ENCODE results near the gene TRANK1.
"Not testable (repeated sequence)": the region's sequence is repeated elsewhere in the genome, so short reads cannot be mapped to it uniquely, and the experiment has no call there.

TRANK1 gene

DNA sequence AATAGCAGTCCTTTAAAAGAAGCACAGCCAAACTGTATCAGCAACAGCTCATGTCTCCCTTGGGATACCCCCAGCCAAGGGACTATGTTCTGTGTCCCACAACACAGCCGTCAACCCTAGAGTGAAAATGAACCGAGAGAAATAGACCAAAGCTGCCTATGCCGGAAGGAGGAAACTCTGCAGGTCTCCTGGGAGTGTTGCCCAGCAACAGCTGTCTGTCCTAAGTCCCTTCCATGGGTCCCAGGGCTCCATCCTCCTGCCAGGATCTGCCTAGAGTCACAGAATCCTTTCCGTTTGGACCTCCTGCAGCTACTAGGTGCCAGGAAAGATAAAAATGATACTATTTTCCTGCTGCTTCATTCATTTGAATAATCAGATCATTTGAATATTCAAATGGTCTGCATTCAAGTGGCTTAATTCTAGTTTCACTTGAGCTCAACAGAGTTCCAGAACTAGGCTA, 53.1 kb downstream of the TRANK1 start:
- no peak for FAIRE-seq

DNA sequence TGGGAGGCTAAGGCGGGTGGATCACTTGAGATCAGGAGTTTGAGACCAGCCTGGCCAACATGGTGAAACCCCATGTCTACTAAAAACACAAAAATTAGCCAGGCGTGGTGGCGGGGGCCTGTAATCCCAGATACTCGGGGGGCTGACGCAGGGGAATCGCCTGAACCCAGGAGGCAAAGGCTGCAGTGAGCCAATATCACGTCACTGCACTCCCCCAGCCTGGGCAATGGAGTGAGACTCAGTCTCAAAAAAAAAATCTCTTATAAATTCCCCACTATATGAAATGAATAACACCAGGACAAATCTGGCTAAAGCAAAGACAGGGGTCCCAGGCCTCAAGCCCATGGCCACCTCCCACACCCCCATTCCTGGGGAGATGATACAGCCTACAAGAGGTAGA, 53.8 kb downstream of the TRANK1 start:
- FAIRE-seq: not testable (repeated sequence)

DNA sequence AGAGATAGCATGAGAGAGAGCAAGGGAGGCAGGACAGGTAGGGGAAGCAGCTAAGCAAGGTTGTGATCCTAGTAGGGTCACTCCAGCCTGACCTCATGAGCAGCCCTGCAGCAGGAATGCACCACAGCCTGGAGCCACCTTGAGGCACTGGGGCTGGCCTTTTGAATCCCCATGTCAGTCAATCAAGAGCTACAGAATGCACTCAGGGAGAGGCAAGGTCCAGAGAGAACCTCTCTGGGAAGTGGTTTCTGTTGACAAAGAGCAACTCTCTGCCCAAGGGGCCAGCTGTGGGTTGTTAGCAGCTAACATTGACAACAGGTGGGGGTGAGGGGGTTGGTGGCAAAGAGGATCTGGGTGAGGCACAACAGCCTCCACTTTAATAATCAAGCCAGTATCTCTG, 54.6 kb downstream of the TRANK1 start:
- no peak for FAIRE-seq

DNA sequence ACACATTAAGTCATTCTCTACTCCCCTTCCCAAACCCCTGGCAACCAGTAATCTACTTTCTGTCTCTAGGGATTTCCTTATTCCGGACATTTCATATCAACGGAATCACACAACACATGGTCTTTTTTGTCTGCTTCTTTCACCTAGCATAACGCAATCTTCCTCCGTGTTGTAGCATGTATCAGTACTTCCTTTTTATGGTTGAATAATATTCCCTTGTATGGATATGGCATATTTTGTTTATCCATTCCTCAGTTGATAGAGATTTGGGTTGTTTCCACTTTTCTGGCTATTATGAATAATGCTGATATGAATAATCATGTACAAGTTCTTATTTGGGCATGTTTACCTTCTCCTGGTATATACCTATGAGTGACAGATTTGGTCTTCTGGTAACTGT, 63.1 kb downstream of the TRANK1 start:
- no peak for FAIRE-seq

DNA sequence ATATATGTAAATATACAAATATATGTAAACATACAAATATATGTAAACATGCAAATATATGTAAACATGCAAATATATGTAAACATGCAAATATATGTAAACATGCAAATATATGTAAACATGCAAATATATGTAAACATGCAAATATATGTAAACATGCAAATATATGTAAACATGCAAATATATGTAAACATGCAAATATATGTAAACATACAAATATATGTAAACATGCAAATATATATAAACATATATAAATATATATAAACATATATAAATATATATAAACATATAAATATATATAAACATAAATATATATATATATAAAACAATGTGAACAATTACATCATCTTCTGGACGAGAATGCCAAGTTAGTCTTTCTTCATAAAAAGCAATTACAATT, 65.0 kb downstream of the TRANK1 start:
- FAIRE-seq: not testable (repeated sequence)

DNA sequence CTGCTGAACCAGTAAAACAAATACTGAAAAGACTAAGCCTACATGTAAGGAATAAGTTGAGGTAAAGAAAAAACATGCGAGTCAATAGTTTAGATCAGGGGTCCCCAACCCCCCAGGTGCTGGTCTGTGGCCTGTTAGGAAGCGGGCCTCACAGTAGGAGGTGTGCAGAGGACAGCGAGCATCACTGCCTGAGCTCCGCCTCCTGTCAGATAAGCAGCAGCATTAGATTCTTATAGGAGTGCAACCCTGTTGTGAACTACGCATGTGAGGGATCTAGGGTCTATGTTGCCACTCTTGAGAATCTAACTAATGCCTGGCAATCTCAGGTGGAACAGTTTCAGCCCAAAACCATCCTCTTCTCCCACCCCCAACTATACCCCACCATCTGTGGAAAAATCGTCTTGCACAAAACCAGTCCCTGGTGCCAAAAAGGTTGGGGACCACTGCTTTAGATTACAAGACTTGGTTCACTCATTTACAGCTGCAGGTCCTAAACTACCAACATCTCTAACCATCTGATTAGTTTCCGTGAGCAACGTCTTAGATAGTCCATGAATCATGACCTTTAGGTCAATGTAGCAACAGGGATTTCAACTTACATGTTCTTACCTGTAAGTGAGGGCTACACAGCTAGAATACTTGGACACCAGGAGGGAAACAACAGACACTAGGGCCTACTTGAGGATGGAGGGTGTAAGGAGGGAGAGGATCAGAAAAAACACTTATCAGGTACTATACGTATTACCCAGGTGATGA, 66.7 kb downstream of the TRANK1 start:
- FAIRE-seq: no peak

DNA sequence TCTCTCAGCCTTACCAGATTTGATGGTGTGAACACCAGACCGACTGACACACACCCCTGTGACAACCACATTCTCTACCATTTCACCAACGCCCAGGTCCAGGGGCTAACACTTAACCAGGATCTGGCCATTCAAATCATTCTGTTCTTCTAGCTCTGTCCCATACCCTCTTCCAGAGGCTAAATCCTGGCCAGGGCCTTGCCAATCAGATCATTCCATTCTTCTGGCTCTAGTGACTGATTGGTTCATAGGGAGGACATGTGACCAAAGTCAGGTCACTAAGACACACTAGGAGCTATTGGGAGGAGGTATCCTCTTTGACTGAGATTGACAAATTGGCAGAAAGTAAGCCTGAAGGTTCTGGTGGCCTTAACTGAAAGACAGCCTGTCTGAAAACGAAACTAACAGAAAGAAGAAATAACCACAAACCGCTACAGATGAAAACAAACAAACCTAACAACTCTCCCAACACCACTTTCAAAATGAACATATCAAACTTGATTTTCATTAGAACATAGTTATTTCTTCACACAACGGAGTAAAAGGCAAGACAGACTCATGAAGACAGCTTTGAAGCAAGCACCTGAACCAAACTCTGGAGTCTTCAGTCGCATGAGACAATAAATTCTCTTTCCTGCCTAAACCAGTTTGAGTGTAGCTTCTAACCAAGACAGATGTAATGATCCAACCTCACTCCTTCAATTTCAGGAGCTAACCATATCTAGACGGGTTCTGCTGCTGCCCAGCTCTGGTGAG, 68.5 kb downstream of the TRANK1 start:
- no peak for FAIRE-seq

DNA sequence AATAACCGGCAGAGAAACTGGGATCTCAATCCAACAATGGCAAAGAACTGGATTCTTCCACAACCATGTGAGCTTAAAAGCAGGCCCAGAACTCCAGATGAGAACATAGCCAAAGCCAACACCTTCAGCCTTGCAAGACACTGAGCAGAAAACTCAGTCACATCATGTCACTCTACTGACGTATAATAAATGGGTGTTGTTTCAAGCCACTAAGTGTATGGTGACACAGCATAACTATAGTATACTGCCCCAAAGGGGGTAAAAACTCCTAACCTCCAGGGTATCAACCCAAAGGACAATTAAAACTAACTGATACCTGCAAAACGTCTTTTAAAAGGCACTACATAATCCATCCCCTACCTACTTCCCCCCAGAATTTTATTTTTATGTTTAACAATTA, 69.5 kb downstream of the TRANK1 start:
- FAIRE-seq: no peak

DNA sequence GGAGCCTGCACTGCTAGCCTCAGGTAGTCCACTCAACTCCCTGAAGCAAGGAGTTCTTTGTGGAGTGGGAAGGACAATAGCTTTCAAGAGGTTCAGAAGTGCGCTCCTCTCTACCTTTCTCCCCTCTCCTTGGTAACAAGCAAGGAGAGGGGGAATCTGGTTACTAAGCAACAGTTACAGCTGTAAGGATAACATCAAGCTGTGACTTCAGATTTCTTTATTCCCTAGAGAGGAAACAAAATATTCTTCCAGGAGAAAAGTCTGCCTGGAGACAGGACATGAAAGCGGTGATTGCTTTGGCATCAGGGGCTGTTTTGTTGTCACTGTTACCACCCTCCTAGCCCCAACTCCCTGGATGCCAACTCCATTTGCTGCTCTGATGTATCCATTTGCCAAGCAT, 70.4 kb downstream of the TRANK1 start:
- no peak for FAIRE-seq

DNA sequence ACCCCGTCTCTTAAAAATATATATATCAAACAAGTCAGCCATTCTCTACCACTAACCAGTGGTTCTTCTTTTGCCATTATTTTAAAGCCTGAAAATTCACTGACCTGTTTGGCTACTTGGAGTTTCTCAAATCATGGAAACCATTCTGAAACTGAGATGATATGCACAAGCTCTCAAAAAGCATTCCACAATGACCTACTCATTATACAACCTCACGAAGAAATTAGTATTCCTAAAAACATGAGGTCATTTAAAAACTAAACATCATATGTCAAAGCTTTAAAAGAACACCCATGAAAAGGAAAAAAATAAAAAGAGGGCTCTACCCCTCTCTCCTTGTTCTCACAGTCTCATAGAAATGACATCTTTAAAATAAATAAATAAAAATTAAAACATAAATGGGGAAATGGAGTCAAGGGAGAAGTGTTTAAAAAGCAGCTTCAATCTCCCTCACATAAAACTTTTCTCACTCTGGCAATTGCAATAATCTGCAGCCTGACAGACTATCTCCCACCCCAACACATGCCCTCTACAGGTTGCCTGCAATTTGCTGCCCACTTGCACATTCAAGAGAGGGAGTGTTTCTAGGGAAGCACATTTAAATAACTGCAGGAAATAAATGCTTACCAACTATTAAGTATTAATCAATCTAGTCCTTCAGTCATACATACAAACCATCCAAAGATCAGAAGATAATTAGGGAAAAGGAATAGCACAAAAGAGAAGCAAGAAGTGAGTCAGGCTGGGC, 73.3 kb downstream of the TRANK1 start:
- no peak for FAIRE-seq

DNA sequence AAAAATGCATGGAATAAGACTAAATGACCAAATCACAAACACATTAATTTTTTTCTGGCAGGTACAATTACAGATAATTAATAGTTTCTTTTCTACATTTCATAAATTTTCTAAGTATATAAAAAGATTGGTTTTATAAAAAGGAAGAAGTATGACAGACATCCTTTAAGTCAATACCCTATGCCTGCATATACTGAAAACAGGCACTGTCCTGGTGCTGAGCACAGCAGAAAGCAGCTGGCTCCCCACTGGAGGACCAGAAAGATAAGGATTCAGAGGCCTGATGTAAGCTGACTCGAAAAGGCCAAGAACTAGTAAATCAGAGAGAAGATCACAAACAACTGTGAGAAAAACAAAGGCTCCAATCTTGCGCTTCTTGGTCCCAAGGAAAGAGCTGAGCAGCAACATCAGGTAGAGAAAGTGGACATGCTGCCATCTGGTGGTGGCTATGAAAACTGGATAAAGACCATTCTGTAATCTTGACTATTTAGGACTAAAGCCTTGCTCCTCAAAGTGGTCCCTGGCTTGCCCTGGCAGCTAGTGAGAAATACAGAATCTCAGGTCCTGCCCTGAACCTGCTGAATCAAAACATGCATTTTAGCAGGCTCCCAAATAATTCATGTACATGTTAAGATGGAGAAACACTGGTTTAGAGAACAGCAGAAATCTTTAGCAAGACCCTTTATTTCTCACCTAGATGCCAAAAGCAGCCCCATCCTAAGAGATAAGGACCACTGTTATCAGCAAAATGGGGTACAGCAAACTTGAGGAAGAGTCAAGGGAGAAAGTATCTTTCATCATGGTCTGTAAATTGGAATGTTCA, 76.0 kb downstream of the TRANK1 start:
- peak; percentile 54 for FAIRE-seq

DNA sequence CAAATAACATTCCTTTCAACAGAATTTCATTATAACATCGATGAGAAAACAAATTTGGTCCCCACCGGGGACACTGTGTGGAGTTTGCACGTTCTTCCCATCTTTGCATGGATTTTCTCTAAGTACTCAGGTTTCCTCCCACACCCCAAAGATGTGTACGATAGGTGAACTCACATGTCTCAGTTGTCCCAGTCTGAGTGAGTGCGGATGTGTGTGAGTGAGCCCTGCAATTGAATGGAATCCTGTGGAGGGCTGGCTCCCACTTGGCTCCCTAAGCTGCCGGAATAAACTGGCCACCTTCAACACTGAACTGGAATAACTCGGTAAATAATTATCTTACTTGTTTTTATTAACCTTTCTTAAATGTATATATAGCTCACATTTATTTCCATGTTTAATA, 77.0 kb downstream of the TRANK1 start:
- no peak for FAIRE-seq

DNA sequence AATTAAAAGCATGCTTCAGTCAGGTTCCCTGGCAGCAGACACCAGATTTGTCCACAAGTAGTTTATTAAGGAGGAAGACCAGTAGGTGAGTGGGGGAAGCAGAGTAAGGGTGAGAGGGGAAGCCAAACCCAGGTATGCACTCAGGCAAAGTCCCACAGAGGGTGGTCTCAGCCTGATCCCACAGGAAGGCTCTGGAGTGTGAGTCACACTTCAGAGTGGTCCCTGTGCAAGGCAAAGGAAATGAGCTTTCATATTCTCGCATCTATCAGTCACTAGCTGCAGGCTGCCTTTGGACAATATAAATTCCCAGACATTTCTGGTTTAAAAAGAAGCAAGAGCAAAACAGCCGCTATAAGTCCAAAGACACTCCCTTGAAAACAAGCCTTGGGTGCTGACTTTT, 78.5 kb downstream of the TRANK1 start:
- FAIRE-seq: no peak

DNA sequence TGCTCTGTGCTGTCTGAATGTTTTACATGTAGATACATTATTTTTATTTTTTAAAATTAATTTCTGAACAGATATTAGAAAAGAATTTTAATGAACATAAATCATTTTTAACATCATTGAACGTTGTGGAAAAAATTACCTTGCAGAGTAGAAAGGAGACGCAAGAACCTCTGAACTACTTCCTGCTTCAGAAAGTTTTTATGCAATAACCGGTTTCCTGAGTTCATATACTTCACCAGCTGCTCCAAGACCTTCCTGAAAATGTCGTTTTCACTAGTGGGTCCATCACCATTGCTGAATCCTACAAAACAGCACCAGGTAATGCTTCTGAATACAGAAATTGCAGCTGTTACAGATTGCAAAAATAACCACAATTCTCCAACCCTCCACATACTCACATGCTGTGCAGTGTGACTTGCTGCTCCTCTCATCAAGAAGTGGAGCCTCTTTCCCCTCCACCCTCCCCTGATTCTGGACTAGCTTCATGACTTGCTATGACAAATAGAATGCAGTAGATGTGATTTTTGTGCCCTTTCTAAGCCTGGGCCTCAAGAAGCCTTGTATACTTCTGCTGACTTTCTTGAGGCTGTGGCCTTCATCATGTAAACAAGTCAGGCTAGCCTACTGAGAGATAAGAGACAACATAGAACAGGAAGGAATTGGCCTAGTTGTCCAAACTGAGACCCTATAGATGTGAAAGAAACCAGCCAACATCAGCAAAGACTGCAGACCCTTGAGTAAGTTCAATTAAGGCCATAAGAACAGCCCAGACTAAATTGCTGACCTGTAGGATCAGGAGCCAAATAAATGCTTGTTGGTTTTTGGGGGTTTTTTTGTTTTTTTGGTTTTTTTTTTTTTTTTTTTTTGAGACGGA, 80.4 kb downstream of the TRANK1 start:
- FAIRE-seq: no peak

DNA sequence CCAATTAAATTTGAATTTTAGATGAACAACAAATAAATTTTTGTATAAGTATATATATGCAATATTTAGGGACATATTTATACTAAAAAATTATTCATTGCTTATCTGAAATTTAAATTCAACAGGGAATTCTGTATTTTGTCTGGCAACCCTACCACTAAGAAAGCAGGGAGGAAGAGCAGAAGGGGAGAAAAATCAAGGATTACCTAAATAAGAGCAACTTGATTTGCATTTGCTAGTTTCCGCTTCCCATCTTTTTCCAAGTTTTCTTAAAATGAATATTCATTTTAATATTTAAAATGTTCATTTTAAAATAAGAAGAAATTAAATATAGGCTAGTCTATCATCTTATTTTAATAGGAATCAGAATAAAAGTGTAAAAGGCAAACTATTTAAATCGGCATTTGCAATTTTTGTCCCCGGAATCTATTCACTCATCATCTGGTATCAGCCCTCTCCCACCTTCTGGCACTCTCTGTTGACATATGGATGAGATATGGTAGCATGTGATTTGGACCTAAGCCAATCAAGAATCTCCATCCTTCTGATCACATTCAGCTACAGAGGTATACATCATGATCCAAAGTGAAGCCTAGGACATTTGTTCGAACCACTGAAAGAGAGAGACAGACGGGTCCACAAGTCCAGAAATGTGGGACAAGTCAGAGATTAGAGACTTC, 82.6 kb downstream of the TRANK1 start:
- FAIRE-seq: no peak

DNA sequence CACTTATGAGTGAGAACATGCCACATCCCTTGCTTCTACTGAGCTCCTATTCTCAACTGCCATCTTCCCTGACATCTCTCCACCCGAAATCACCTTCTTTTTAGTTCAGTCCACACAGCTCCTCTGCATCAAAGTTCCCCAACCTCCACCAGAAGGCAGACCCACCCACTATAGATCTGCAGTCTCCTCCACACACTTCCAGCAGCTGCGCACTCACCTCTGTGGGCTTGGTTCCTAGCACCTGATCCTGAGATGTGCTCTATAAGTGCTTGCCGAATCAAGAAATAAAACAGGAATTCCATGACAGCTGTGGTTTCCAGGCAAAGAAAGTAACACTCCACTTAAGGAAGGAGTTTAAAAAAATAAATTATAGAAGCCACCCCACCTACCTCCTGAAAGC, 85.4 kb downstream of the TRANK1 start:
- no peak for FAIRE-seq

DNA sequence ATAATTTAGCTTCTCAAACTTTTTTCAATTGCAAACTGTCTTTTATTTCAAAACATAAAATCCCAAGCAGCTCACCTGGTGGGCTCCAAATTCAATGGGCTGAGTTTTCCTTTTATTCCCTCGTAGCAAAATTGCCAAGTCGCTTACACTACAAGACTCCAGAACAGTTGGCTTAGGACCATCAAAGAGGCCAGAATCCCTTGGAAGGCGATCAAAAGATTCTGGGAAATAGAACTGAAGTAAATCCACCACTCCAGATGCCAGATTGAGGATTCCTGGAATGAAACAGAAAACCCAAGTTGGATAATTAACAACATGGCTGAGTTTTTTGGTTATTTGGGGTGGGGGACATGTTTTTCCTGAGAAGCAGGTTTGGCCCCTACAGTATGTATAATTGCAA, 92.8 kb downstream of the TRANK1 start:
- FAIRE-seq: no peak

DNA sequence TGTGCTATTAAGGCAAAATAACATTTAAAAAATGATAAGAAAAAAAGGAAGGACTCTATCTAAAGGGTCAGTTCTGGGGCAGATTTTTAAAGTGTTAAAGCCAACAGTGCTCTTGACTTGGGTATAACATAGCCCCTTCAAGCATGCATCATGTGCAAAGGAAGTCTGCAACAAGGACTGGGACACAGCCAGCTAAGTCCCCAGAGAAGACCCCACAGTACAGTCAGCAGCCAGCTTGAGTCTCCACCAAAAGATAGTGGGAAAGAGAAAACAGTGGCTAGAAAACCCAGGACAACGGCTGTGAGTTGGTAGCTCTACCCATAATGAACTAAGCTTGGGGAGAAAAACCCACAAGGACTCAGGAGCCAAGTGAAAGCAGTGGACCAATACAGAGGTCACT, 94.1 kb downstream of the TRANK1 start:
- no peak for FAIRE-seq

DNA sequence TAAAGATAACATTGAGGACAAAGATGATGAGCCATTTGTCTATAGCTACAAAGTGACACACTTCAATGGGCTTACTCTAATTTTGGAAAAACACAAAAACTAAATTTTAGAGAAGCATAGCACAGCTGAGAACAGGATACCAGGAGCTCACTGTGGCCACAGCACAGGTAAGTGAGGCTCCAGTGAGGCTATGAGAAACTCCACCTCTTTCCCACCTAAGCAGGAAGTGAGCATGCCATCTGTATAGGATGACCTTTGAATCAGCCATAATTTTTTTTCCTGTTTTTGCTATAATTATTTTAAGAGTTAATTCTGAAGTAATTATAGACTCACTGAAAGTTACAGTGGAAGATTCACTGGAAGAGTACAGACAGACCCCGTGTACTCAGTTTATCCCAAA, 98.4 kb downstream of the TRANK1 start:
- FAIRE-seq: no peak

DNA sequence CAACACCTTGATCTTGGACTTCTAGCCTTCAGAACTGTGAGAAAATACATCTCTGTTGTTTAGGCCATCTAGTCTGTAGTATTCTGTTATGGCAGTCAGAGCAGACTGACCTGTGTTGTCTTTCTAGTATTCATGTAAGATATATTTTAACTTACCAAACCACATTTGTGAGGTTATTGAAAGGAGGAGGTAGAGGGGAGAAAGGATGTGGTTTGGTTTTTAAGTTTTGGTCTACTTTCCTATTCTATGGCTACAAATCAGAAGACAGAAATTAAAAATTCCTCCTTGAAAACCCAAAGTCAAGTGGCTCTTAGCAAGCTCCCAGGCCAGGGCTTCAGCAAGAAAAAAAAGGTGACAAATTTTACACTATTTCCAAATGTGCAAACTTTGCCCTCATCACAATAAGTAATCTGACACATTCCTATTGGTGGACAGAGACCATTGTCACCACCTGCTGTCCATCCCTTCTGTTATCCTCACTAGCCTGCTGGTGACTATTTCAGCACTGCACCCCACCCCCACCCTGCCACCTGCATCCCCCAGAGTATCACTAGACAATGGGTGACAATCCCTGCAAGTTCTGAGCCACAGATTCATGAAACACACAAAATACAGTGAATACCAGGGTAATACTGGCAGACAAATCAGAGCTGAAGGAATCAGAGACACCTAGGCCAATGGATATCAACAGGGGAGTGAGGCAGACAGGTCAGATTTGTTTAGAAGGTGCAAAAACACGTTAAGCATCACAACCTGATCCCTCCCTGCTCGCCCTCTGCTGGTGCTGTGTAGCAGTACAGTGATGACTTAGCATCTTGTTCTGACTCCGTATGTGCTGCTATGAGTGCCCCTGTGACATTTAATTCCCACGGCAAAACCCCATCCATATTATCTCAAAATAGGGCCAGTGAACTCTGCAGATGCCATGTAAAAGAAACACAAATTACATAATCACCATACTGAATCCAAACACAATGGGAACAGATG, 101.5 kb downstream of the TRANK1 start:
- FAIRE-seq: no peak
